ENCODE data around the gene ABHD17B.

- TF ChIP-seq CTCF (IDR thresholded peaks at IDR 0.05) (no peak), POLR2A (IDR thresholded peaks at IDR 0.05) (no peak)
These were observed 32.4 kb downstream of the ABHD17B start for GRCh38 chr9:71878327-71879274.

Data from adrenal gland (tissue), 5 donors.